NCI-H187 treated with DMSO at 0.1 percent for 48 hours (cell line): Measurements from ENCODE around the gene NAALADL2.
"Not testable (repeated sequence)": the region's sequence is repeated elsewhere in the genome, so short reads cannot be mapped to it uniquely, and the experiment has no call there.

Experiments used
- DNase-seq: peaks from one replicate; lab custom pipeline; 2025; lab: John Stamatoyannopoulos, UW

The NAALADL2 gene

DNA sequence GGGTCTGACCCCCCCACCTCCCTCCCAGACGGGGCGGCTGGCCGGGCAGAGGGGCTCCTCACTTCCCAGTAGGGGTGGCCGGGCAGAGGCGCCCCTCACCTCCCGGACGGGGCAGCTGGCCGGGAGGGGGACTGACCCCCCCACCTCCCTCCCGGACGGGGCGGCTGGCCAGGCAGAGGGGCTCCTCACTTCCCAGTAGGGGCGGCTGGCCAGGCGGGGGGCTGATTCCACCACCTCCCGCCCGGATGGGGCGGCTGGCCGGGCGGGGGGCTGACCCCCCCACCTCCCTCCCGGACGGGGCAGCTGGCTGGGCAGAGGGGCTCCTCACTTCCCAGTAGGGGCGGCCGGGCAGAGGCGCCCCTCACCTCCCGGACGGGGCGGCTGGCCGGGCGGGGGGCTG lies 272.7 kb downstream of the NAALADL2 start:
- DNase-seq: not testable (repeated sequence)

- DNase-seq: not testable (repeated sequence)
Observed at GRCh38 chr3:175132706-175133105, 273.6 kb downstream of the NAALADL2 start.

GRCh38 chr3:175144368-175144767 lies 285.2 kb downstream of the NAALADL2 start:
- DNase-seq: no peak

GRCh38 chr3:175146258-175146657 lies 287.1 kb downstream of the NAALADL2 start:
- no peak for DNase-seq

GRCh38 chr3:175149675-175150074 lies 290.5 kb downstream of the NAALADL2 start:
- DNase-seq: peak; percentile 83

DNA sequence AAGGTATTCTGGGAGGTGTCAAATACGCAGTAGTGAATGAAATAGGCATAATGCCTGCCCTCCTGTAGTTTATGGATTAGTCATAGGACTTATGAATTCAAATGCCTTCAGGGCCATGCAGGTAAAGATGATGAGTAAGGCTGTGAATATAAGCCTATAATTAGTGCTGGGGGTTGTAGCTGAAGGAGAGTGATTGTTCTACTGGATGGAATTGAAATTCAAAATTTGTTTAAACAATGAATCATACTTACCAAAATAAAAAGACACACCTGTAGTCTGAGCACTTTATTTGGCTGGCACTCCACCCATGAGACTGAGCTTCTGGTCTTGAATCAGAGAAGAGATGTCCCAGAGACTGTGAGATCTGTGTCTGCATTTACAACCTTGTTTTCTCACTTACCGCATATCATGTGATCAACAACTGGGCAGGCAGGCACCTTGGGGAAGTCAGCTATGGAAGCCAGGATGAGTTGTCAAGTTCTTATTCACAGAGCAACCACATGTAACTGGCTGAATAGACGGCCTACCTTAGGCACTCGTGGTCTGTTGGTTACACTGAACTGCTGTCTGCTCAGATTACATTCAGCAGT lies 291.8 kb downstream of the NAALADL2 start:
- DNase-seq: peak; percentile 23

- DNase-seq: no peak
Observed at GRCh38 chr3:175153595-175153994, 294.5 kb downstream of the NAALADL2 start.

DNA sequence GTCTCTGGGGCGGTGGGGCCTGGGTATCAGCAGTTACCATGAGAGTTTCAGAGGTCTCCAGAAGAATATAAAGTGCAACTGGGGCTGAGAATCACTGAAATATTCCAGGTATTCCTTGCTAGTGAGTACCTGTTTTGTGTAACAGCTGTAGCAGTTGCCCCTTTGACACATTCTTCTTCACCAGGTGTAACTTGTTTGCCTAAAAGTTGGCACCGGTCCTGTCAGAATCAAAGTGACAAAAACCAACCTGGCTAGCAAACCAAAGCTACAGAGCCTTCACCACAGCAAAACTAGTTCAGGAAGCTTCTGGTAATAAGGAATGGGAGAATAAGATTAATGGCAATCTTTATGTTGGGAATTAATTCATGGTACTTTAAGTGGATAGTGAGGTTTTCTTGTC lies 296.0 kb downstream of the NAALADL2 start:
- no peak for DNase-seq

- no peak for DNase-seq
Observed at GRCh38 chr3:175159202-175159601, 300.1 kb downstream of the NAALADL2 start.

- DNase-seq: no peak
Observed at GRCh38 chr3:175161291-175161690, 302.2 kb downstream of the NAALADL2 start.

- peak; percentile 78 for DNase-seq
Observed at GRCh38 chr3:175163686-175164085, 304.6 kb downstream of the NAALADL2 start.

DNA sequence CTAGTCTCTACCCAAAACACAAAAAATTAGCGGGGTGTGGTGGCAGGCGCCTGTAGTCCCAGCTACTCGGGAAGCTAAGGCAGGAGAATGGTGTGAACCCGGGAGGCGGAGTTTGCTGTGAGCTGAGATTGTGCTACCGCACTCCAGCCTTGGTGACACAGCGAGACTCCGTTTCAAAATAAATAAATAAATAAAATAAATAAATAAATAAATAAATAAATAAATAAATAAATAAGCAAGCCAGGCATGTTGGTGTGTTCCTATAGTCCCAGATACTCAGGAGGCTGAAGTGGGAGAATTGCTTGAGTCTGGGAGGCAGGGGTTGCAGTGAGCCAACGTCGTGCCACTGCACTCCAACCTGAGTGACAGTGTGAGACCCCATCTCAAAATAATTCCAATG lies 314.0 kb downstream of the NAALADL2 start:
- DNase-seq: not testable (repeated sequence)

DNA sequence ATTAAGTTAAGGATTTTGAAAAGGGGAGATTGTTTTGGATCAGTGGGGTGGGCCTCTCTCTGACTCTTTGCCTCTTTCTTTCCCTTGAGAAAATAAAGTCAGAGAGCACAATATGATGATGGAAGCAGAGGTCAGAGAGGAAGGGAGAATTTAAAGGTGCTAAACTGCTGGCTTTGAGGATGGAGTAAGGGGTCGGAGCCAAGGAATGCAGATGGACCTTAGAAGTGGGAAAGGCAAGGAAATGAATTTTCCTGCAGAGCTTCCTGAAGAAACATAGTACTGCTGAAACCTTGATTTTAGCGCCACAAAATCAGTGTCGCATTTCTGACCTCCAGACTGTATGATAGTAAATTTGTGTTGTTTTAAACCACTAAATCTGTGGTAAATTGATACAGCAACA lies 317.4 kb downstream of the NAALADL2 start:
- no peak for DNase-seq

- no peak for DNase-seq
Observed at GRCh38 chr3:175179055-175179454, 319.9 kb downstream of the NAALADL2 start.

DNA sequence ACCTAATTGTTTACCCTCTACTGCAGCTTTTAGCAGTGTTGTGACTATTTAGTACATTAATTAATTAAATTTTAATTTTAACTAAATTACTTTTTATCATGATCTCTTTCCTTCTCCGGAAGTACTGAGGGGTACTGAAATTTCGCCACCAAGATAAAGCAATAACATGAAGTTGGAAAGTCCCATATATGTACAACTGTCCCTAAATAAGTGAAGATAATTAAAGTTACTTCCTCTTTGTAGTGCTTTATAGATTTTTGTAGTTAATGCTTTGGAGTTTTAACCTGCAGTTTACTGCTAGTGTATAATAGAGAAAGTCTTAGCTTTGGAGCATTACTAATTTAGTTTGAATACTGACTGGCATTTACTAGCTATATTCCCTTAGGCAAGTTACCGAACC lies 325.3 kb downstream of the NAALADL2 start:
- DNase-seq: no peak

DNA sequence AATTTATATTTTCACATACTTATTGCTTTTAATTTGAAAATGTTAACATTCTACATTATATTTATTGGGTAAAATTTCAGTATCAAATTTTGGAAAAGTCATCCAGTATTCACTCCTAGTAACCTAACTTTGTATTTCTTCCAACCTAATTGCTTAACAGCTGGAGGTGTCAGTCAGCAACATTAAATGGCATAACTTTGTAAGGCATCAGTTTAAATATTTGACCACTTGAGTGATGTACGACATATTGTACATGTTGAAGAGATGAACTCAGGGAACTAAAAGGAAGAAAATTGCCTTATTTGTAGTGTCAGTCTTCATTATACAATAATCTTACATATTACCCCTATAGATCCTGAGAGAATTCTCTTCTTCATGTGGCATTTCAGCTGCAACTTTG lies 326.8 kb downstream of the NAALADL2 start:
- DNase-seq: no peak

GRCh38 chr3:175186511-175186910 lies 327.4 kb downstream of the NAALADL2 start:
- no peak for DNase-seq

DNA sequence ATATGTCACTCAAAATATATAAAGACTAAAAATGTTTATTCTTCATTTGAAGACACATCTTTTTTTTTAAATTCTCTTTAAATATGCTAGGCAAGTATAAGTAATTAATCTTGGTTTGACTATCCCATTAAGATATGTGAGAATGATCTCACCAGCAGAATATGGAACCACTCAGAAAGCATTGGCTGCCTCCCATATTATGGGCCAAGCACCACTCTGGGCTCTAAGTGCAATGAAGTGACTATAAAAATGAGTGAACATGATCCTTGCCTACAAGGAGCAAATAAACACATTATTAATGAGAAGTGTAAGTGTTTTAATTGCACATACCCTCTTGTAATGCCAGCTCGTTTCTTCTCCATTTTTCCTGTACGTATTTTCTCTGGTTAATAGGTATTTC lies 328.5 kb downstream of the NAALADL2 start:
- DNase-seq: peak; percentile 81

DNA sequence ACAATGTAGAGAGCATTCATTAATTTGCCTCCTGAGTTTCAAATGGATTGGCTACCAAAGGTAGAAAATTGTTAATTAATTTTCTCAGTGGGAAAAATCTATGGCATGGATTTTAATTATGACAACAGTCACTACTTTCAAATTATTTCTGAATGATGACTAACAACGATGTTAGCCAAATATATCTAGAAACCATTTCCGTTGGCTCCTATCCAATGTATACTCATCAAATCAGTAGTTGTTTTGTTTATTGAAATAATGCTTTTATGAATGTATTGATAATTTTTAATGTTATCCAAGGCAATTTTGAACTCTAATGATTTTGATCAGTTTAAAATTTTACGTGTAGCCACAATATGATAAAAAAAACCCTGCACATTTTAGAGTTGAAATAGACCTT lies 333.4 kb downstream of the NAALADL2 start:
- DNase-seq: no peak

DNA sequence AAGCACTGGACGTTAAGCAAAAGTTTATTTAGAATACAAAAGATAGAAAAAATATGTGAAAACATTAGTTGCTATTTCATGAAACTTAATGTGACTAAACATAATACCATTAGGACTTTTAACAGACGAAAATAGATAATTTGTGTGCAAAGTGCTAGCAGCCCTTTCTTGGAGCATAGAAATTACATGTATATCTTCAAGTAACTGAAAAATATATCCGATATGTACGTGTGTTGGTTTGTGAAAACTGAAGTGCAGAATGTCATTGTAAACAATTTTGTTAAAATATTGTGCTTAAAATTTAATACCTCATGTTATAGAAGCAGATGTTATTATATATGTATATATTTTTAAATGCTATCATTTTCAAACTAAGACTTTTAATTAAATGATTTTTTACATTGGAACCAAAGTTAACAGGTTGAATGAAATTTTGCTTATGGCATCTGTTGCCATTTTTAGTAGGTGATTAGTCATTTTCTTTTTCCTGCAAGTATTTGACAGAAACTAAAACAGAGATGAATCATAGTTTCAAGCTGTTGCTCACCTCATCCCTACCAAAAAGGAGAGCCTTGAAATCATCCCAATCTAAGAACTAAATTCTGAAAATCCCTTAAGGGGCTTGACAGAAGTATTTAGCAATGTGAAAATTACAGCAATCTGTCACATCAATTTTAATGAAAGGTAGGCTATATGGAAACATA lies 334.8 kb downstream of the NAALADL2 start:
- no peak for DNase-seq

- DNase-seq: no peak
Observed at GRCh38 chr3:175198991-175199783, 340.1 kb downstream of the NAALADL2 start.

- no peak for DNase-seq
Observed at GRCh38 chr3:175199961-175200360, 340.8 kb downstream of the NAALADL2 start.
